GM18511 (cell line): ENCODE results near the gene NCBP2.
A peak's percentile ranks its signal among the peaks of the same experiment; 100 is the strongest.

ENCODE experiments used
- ATAC-seq: cut with Tn5 transposase; IDR thresholded peaks from one replicate; pipeline ENCODE4 v1.9.1; 2021; ENCODE audit warnings: mild to moderate bottlenecking, moderate library complexity; ENCODE audit not compliant: unreplicated experiment

Gene NCBP2

DNA sequence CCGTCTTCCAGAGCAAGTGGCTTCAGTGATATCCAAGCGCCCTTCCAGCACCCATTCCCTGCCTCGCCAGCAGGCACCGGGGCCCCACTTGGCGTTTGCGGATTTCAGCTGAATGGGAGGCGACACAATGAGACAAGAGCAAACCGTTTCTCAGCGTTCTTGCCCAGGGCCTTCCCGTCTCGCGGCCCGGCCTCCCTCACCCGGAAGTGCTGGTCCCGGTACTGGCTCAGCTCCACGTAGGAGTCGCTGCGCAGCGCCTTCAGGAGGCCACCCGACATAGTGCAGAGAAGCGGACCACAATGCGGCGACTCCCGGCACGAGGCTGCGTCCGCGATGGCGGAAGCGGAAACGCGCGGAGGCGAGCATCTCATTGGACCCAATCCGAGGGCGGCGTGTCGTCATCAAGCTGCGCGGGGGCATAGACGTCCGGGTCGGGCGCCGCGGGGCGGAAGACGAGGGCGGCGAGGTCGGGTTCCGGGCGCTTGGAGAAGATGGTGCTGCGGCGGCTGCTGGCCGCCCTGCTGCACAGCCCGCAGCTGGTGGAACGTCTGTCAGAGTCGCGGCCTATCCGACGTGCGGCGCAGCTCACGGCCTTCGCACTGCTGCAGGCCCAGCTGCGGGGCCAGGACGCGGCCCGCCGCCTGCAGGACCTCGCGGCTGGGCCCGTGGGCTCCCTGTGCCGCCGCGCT lies at the start of gene NCBP2:
Gene NCBP2, minus strand, starts transcription at position 303 of the 689 bp plus-strand sequence. Its CDS starts 25 bp downstream, at position 278.
- peak; percentile 90 for ATAC-seq

DNA sequence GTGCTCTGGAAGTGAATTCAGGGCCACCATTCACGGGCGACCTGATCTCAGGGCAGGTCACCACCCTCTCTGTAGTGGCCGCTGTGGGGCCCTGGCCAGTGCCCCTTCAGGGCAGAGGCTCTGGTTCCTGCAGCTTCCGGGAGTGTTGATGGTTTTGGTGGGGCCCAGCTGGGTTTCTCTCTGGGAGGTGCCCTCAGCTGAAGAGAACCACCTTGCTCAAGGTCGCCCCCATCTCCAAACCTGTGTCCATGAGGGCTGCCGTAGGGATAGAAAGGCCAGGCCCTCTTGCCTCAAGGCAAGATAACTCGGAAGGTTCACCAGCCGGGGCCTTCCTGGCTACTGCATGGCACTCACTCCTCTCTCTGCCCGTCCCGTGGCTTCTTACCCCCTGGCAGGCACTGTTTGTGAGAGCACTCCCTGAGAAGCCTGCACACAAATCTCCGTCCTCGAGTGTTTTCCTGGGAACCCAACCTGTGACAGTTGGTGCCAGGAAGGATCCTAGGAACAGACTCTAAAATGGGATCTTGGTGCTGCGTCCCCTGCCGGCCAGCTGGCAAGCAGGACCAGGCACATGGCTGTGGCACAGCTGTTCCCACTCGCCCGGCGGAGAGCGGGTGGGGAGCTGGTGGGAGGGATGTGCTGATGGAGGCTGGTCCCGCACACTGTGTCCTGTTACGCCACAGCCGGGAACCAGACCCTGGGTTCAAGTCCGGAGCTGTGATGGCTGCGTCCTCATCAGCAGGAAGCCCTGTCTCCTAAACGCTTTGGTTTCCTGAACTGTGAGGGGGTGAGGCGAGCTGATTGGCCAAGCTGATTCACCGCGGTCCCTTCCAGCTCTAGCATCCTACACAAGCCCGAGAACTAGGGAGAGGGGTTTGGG lies 49.5 kb upstream of the NCBP2 start:
- ATAC-seq, result no peak

DNA sequence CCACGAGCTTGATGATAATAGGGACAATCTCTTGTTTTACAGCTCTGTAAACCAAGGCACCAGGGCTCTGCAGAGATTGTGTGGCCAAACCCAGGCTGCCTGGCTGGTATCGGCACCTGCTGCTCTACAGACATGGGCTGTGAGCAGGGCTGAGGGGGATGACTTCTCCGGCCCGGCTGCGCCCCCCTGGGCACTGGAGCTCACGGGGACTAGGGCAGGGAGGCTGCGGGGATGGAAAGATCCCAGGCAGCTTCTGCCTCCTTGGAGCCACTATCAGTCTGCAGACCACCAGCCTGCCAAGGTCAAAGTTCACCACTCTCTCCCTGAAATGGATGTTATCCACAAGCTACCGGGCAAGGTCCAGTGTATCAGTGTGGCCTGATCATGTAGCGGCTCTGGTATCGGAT lies 48.3 kb upstream of the NCBP2 start:
- ATAC-seq, result no peak

DNA sequence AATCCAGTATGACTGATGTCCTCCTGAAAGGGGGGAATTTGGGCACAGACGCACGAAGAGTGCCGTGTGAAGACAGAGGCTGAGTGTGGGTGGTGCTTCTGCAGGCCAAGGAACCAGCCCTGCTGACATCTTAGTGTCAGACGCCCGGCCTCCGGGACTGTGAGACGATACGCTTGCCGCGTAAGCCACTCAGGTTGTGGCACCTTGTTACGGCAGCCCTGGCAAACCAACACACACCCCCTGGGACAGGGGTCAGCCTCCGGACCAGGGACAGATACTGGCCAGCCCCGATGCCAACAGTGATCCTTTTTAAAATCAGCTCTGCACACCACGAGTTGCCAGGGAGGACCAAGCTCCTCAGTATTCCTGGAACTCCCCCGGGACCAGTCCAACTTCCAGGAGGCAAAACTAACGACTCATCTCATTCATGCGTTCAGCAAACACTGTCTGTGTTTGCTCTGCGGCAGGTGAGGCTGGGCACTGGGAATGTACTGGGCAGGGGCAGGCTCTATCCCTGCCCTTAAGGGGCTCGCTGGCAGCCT lies 47.5 kb upstream of the NCBP2 start:
- ATAC-seq, result no peak

DNA sequence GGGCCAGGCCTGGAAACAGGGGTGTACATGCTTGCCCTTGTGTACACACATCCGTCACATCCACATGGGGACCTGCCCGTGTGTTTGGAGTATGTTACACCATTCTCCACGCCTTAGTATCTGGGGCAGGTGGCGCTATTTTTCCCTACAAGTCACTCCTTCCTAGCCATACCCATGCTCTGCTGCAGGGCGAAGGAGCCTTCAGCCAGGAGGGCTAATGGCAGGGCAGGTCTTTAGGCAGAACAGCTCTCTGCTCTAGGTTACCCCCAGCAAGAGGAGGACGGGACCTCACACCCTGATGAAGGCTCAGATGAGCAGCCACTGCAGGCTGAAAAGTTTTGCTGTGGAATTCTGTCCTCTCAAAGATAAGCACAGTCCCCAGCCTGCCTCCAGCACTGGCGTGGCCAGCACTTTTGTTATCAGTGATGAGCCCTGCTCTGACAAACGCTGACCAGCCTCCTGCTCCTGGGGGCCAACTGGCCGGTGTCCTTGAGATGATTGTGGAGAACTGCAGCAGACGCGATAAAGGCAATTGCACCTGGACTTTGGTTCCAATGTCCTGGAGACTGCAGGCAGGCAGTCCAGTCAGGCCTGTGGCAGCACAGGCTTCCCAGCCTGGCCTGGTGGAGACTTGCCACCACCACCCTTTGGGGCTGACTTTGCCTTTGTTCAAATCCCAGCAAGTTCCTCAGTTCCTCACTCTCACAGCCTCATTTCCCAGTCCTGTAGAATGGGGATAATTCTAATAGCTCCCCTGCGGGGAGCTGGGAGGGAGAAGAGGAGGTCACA lies 46.1 kb upstream of the NCBP2 start:
- no peak for ATAC-seq

DNA sequence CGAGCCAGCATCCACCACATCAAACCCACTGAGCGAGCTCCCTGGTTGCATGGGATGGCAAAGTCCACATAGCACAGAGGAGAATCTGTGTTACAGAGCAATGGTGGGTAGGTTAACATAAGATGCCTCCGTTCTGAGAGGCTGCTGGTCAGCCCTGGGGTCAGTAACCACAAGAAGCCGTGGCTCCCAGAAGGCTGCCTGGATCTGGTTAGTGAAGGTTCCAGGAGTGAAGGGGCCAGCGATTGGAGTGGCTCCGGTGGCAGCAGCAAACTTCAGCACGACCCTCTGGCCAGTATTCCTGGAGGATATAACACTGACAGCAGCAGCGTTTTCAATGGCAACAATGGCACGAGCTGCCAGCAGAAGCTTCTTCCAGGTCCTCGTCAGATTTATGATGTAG lies 44.7 kb upstream of the NCBP2 start:
- no peak for ATAC-seq

DNA sequence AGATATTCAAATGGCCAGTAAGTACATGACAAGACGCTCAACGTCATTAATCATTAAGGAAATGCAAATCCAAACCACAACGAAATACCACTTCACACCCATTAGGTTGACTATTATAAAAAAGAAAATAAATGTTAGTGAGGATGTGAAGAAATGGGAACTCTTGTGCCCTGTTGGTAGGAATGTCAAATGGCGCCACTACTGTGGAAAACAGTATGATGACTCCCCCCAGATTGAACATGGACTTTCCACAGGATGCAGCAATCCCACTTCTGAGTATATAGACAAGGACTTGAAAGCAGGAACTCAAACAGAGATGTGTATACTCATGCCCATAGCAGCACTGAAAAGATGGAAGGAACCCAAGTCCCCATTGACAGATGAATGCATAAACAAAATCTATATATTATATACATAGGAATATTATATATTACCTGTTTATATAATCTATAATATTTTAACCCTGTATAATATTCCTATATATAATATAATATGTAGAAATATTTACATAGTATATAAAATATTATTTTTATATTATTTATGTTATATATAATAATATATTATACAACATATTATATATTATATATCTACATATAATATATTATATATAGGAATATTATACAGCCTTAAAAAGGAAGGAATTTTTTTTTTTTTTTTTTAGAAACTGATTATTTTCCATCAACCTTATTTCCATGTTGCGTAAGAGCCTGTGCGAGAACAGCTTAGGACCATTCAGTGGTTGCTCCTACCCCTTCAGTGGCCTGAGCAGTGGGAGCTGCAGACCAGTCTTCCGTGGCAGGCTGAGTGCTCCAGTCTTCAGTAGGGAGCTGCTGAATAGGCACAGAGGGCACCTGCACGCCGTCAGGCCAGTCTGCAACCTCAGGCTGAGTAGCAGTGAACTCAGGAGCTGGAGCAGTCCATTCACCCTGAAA lies 43.9 kb upstream of the NCBP2 start:
- no peak for ATAC-seq

DNA sequence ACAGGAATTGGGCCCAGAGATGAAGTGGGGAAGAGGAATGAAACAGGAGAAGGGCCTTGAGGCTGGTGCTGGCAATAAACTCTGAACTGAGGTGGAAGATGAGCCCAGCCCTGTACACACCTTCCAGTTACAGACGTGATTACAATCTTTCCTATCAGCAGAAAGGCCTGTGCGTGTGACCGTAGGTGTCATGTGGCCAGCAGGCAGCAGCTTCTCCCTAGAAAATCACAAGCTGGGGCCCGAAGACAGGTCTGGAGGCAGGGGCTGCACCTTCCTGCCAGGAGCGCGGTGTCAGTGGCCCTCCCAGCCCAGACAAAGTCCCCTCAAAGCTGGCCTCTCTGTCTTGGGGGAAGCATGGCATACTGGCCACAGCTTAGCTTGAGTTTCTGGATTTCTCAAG lies 43.0 kb upstream of the NCBP2 start:
- no peak for ATAC-seq

DNA sequence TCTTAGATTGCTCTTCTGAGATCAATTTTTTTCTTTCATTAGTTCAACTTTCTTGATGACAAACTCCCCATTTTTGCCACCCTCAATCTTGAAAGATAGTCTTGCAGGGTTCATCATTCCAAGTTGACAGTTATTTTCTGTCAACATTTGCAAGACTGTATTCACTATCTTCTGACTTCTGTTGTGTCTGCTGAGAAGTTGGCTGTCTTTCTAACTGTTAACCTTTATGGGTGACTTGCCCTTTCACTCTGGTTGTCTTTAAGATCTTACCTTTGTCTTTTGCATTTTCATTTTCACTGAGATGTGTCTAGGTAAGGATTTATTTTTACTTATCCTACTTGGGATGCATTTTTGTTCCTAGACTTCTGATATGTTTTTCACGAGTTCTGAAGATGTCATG lies 40.9 kb upstream of the NCBP2 start:
- ATAC-seq, result no peak

DNA sequence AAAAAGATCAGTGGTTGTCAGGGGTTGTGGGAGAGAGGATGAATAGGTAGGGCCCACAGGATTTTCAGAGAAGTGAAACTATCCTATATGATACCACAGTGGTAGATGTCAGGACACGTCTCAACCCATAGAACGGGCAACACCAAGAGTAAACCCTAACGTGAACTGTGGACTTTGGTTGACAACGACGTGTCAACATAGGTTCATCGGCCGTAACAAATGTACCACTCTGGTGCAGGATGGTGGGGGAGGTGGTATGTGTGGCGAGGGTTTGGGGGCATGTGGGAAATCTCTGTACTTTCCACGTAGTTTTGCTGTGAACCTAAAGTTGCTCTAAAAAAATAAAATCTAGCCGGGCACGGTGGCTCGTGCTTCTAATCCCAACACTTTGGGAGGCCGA lies 39.3 kb upstream of the NCBP2 start:
- ATAC-seq, result no peak

DNA sequence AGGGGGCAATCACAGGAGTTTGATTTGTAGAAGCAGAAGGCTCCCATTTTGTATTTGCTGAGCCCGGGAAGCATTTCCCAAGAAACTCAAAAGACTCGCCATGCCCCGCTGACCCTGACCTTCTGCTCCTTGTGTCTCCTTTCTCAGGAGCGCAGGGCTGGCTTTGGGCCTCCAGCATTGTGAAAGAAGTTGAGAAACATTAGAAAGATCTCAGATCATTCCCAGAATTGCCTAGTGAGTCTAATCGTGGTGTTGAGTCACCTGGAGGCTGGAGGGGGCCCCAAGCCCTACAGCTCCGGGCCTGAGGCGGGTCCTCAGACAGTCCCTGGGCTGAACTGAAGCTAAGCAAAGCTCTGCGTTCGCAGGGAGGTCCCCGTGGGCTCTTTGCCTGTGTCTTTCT lies 37.2 kb upstream of the NCBP2 start:
- ATAC-seq, result no peak

DNA sequence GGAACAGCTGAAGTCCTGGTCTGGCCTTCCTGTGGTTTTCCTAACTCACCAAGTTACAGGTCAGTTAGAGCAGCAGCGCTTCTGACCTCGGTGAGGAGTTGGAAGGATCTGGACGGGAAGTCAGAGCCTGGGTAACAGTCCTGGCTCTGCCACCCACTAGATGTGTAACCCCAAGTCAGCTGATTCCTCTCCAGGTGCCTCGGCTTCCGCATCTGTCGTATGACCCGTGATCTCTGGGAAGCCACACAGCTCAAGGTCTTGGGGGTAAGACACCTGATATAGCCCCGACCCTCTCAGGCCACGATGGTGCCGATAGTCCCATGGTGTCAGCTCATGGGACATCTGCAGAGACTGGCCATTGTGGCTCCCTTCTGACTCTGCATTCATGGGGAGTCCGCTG lies 34.6 kb upstream of the NCBP2 start:
- no peak for ATAC-seq

DNA sequence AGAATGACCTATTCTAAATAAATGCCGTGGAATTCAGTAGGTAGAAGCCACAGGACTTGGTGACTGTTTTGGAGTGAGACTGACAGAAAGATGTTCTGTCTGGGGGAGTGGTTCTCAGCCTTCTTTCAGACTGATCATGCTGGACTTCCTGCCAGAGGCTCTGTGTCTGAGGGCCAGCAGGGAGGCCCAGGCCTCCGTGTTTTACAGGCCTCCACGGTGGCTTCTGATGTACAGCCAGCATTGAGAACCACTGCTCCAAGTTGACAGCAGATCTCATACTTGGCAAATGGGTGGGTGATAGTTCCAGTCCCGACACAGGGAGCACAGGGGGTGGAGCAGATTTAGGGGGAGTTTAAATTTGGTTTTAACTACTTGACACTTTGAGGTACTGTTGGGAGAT lies 33.0 kb upstream of the NCBP2 start:
- ATAC-seq, result no peak

DNA sequence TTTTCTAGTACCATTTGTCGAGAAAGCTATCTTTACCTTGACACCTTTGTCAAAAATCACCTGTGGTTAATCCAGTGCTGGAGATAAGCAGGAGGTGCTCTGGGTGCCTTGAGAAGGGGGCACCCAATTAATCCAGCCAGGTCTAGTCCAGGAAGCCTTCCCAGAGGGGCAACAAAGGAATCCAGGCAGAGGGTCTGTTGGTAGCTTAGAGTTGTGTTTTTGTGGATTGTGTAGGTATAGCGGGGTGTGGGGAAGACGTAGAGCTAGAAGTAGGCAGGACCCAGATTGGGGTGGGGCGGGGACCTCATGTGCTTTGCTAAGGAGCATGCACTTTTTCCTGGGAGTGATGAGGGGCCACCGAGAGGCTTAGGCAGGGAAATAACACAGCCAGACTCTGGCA lies 32.3 kb upstream of the NCBP2 start:
- ATAC-seq, result no peak

DNA sequence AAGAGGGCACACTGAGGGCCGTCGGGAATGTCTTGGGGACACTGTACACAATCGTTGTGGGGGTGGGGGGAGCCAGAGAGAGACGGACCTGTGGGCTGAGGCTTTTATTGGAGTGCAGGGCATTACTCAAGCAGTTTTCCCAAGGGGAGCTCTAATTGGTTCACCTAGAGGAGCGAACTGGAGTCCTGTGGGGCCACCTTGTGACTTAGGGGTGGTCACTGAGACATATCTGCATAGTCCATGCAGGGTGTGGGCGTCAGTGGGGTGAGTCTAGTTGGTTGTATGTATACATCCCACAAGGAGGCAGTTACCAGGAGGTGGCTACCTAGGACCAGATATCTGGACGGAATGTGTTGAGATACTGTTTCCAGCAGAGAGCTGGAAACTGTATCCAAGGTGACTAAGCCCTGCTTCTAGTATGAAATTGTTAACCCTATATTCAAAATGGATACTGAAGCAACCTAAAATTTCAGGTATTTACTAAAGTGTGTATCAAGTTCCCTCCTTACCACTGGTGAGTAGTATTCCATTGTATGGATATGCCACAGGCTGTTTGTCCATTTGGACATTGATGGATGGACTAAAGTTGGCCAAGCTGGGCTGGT lies 28.9 kb upstream of the NCBP2 start:
- no peak for ATAC-seq

DNA sequence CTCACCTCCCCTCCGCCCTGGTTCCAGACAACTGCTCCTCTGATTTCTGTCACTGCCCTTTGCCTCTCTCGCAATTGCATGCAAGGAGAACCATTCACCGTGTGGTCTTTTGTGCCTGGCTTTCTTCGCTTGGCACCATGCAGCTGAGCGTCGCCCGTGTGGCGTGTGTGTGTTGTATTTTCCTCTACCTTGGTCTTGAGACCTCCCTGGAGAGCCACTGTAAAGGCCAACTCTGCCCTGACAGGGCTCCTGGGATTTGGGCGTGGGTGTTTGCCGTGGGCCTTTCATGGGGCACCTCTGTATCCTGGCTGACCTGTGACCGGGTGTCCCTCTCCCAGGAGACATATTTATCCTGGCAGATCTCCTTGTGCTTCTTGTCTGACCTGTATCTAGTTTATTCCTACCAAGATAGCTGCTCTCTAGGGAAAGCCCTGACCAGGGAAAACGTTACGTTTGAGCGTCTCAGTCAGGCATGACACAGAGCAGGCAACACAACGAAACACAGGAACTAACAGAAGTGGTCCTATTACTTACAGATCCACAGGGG lies 28.3 kb upstream of the NCBP2 start:
- no peak for ATAC-seq

DNA sequence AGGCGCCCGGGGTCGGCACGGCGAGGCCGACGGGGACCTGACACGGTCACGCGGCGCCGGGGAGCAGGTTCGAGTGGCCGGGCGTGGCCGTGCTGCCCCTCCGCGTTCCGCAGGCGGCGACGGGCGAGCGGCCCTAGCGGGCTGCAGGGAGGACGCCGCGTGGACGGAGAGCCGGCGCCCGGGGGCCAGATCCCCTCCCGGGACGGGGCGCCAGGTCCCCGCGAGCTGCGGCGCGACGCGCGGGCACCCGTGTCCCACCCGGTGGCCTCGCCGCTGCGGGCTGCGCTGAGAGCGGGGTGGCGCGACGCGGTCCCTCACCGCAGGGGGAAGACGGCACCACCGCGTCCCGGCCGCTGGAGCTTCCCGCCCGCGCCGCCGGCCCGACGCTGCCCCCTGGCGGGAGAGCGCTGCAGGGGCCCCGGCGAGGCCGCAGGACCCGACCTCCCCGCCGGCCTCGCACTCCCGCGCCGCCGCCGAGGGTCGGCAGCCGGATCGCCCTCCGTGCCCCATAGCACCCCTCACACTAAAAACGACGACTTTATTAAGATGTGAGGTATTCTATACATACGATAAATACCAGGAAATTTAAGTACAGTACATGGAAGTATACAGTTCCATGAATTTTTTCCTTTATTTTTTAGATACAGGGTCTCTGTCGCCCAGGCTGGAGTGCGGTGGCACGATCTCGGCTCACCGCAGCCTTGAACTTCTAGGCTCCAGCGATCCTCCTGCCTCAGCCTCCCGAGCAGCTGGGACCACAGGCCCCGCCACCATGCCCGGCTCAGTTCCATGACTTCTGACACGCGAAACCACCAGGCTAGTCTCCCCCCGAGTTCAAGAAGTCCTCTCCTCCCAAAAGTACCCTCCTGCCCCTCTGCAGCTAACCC lies 27.6 kb upstream of the NCBP2 start:
- peak; percentile 63 for ATAC-seq

DNA sequence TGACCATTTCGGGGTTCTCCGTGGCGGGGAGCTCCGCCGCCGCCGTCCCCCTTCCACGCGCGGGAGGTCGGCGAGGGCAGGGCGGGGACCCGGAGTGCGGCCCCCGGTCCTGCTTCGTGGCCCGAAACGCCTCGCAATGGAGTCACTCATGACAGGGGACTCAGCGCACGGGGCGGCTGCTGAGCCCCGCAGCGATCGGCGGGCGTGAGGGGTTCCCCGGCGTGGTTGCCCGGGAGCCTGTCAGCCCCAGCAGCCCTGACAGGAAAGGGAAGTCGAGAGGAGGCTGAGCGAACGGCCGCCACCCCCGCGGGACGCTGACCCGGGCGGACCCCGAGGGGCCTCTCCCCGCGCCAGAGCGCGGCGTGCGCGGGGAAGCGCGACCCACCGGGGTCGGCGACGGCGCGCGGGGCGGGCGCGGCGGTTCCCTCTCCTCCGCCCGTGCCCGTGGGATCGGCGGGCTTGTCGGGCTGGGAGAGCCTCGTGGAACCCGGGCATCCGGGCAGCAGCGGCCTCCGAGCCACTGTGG lies 26.9 kb upstream of the NCBP2 start:
- ATAC-seq, result peak; percentile 56
